B cell (primary cell): ENCODE measurements around the gene G3BP1. TPM values are rescaled to one million over a fixed set of nuclear protein-coding genes. Genes with fewer than 3 reads are reported as not detected.
"Not testable (repeated sequence)": the region's sequence is repeated elsewhere in the genome, so short reads cannot be mapped to it uniquely, and the experiment has no call there.

Experiments
- ATAC-seq: fragments of 200-7000 bp; cut with Tn5 transposase; one replicate; pipeline ENCODE4 v1.10.0; 2021; ENCODE audit warnings: low read depth, mild to moderate bottlenecking, moderate number of reproducible peaks, moderate library complexity
- CTCF ChIA-PET: fragments of 350-600 bp; sonication (Branson Sonifier 250); formaldehyde crosslinking; loops from one replicate; lab custom pipeline; 2021; ENCODE audit warnings: antibody characterized with exemption, inconsistent platforms; lab: Charles Lee
- POLR2A ChIA-PET: fragments of 350-600 bp; sonication (Branson Sonifier 250); formaldehyde crosslinking; loops from one replicate; lab custom pipeline; 2021; ENCODE audit warnings: antibody characterized with exemption; lab: Charles Lee
- DNase-seq: peaks from one replicate; pipeline ENCODE4 v3.0.0; 2013
- H2AFZ ChIP-seq: 2 replicates; pipeline ENCODE4 v1.6.1; 2012; ENCODE audit warnings: mild to moderate bottlenecking, low read depth, low read length; ENCODE audit not compliant: insufficient read depth, poor library complexity, severe bottlenecking
- H3K27ac ChIP-seq, 2 donors: 1 replicate in 1 of 2; 2 replicates in 1 of 2; pipeline ENCODE4 v1.5.1; 2012 to 2013; ENCODE audit warnings: low read length in 2 of 2, mild to moderate bottlenecking in 2 of 2, moderate library complexity in 1 of 2
- H3K27me3 ChIP-seq, 4 experiments: fragments of 200-600 bp in 1 of 4; sonication (generic) in 1 of 4; replicated peaks in 1 of 4; 1 replicate in 2 of 4; 2 replicates in 2 of 4; pipeline versions ENCODE4 v1.6.1 to v1.7.0; 2013 to 2016; ENCODE audit warnings: low read length in 3 of 4, mild to moderate bottlenecking in 2 of 4, mixed read lengths in 1 of 4, moderate library complexity in 1 of 4; ENCODE audit not compliant: insufficient read depth in 4 of 4, control insufficient read depth in 3 of 4; ENCODE audit errors: control extremely low read depth in 1 of 4
- H3K36me3 ChIP-seq, 2 experiments: replicated peaks in 1 of 2; 1 replicate in 1 of 2; 2 replicates in 1 of 2; pipeline versions ENCODE4 v1.6.1 to v1.7.1; 2013; ENCODE audit warnings: low read length in 1 of 2; ENCODE audit not compliant: insufficient read depth in 2 of 2, control insufficient read depth in 1 of 2; ENCODE audit errors: control extremely low read depth in 1 of 2, extremely low read depth in 1 of 2
- H3K4me1 ChIP-seq, 2 donors: fragments of 200-600 bp in 1 of 2; sonication (generic) in 1 of 2; 1 replicate in 1 of 2; 2 replicates in 1 of 2; pipeline versions ENCODE4 v1.5.1 to v1.6.1; 2013 to 2017; ENCODE audit warnings: low read length in 2 of 2; ENCODE audit not compliant: control insufficient read depth in 2 of 2, insufficient read depth in 2 of 2
- H3K4me2 ChIP-seq: replicated peaks from 2 replicates; pipeline ENCODE3; 2012; ENCODE audit warnings: mild to moderate bottlenecking, low read depth, low read length; ENCODE audit not compliant: poor library complexity, severe bottlenecking
- H3K4me3 ChIP-seq, 5 experiments: fragments of 200-600 bp in 1 of 5; sonication (generic) in 1 of 5; 1 replicate in 3 of 5; 2 replicates in 2 of 5; pipeline versions ENCODE4 v1.5.1 to v1.7.0; 2011 to 2016; ENCODE audit warnings: low read length in 4 of 5, mild to moderate bottlenecking in 4 of 5, low read depth in 2 of 5, control low read depth in 1 of 5, moderate library complexity in 1 of 5; ENCODE audit not compliant: insufficient read depth in 1 of 5; ENCODE audit errors: control extremely low read depth in 1 of 5, extremely low read depth in 1 of 5
- H3K79me2 ChIP-seq: fragments of 200-600 bp; sonication (generic); one replicate; pipeline ENCODE4 v1.6.0; 2016; ENCODE audit warnings: low read length; ENCODE audit not compliant: control insufficient read depth, insufficient read depth
- H3K9ac ChIP-seq: fragments of 200-600 bp; sonication (generic); 2 replicates; pipeline ENCODE4 v1.6.1; 2017; ENCODE audit warnings: mild to moderate bottlenecking, low read length, moderate library complexity
- H3K9me3 ChIP-seq, 3 donors: one replicate each; pipeline versions ENCODE4 v1.6.1 to v1.7.1; 2013; ENCODE audit warnings: low read length in 2 of 3; ENCODE audit not compliant: control insufficient read depth in 2 of 3, insufficient read depth in 1 of 3; ENCODE audit errors: control extremely low read depth in 1 of 3
- H4K20me1 ChIP-seq: 2 replicates; pipeline ENCODE4 v1.6.0; 2012; ENCODE audit warnings: mild to moderate bottlenecking, low read length; ENCODE audit not compliant: insufficient read depth, control insufficient read depth, poor library complexity, severe bottlenecking
- H3K27ac Mint-ChIP-seq: one replicate; pipeline ENCODE4 v1.8.0; 2021; ENCODE audit warnings: mixed read lengths
- H3K27me3 Mint-ChIP-seq: one replicate; pipeline ENCODE4 v1.8.0; 2021; ENCODE audit warnings: mixed read lengths
- H3K4me1 Mint-ChIP-seq: one replicate; pipeline ENCODE4 v1.8.0; 2021; ENCODE audit warnings: mixed read lengths
- H3K4me3 Mint-ChIP-seq: one replicate; pipeline ENCODE4 v1.8.0; 2021; ENCODE audit warnings: mixed read lengths
- H3K9me3 Mint-ChIP-seq: one replicate; pipeline ENCODE4 v1.8.0; 2022; ENCODE audit warnings: mixed read lengths; ENCODE audit not compliant: insufficient read depth
- CTCF ChIP-seq: fragments of 200-600 bp; IDR thresholded peaks from one replicate; pipeline ENCODE4 v1.8.0; 2022; ENCODE audit warnings: antibody characterized with exemption, mild to moderate bottlenecking
- EZH2 ChIP-seq: IDR thresholded peaks from 2 replicates; pipeline ENCODE4 v1.6.1; 2012; ENCODE audit warnings: borderline replicate concordance, low read depth, mild to moderate bottlenecking, moderate library complexity, low read length; ENCODE audit not compliant: insufficient read depth, poor library complexity, severe bottlenecking
- WGBS: methylation state at CpG from one replicate; pipeline ENCODE4 v1.1.5; 2013; ENCODE audit warnings: missing lambda C conversion rate; ENCODE audit not compliant: insufficient coverage; 5-methylcytosine and 5-hydroxymethylcytosine counted together
- intact Hi-C: fragments of 100-400 bp; cut with micrococcal nuclease; formaldehyde crosslinking; loops from one replicate; pipeline ENCODE4 v1.10.0; 2022
- polyA plus RNA-seq: library from polyadenylated mRNA; depleted of rRNA; stranded (reverse); fragments of >200 nt; gene quantifications from 2 replicates; pipeline ENCODE4 v1.2.3, GENCODE V29; 2012
- total RNA-seq, 2 donors: library from RNA; stranded (reverse); fragments of 120-200 nt in 1 of 2; gene quantifications; 1 replicate in 1 of 2; 2 replicates in 1 of 2; pipeline versions ENCODE4 v1.2.3 to v1.2.4, GENCODE V29; 2013 to 2022

G3BP1 gene
- total and polyA plus RNA-seq, 2 donors (not counting 1 experiment from before 2014, with no cell fraction given): 12.7 to 159 TPM

GRCh38 chr5:151855701-151856100 lies 83.9 kb downstream of the G3BP1 start:
- no peak for DNase-seq
- TF ChIP-seq EZH2: no peak
- TF ChIP-seq CTCF: no peak
- Histone ChIP-seq H3K9ac (no peak overlapping the region), H3K36me3 (no peaks in the 10 kb centered on the region), H3K79me2 (no peaks in the 10 kb centered on the region), H3K4me2 (no peak overlapping the region), H3K9me3 (no peaks in the 10 kb centered on the region), H3K4me1 (no peaks in the 10 kb centered on the region), H4K20me1 (no peaks in the 10 kb centered on the region), H3K4me3 (no peak overlapping the region), H2AFZ (no peak overlapping the region), H3K27ac (no peak overlapping the region), H3K27me3 (peaks cover 0 to 4% (median 0%) of the 10 kb centered on the region in 4 experiments)
- WGBS: no CpG with 5 or more reads among the region's 4 CpGs
- ChIA-PET CTCF (no interaction called here), POLR2A (no interaction called here)
- no peaks in the 10 kb centered on the region for H3K9me3 Mint-ChIP-seq
- no peaks in the 10 kb centered on the region for H3K4me1 Mint-ChIP-seq
- H3K4me3 Mint-ChIP-seq: no peak overlapping the region
- H3K27ac Mint-ChIP-seq: no peak overlapping the region
- no peak for ATAC-seq
- intact Hi-C loops: no loop called here
- no peaks in the 10 kb centered on the region for H3K27me3 Mint-ChIP-seq

GRCh38 chr5:151856861-151857260 lies 85.1 kb downstream of the G3BP1 start:
- Mint-ChIP-seq H3K4me3 (no peak overlapping the region), H3K27me3 (no peaks in the 10 kb centered on the region), H3K9me3 (no peaks in the 10 kb centered on the region), H3K4me1 (no peaks in the 10 kb centered on the region), H3K27ac (no peak overlapping the region)
- Histone ChIP-seq H3K4me1 (no peaks in the 10 kb centered on the region), H2AFZ (no peak overlapping the region), H3K36me3 (no peaks in the 10 kb centered on the region), H3K27ac (no peak overlapping the region), H3K9ac (no peak overlapping the region), H4K20me1 (no peaks in the 10 kb centered on the region), H3K27me3 (peaks cover 0 to 4% (median 0%) of the 10 kb centered on the region in 4 experiments), H3K4me2 (no peak overlapping the region), H3K4me3 (no peak overlapping the region), H3K9me3 (no peaks in the 10 kb centered on the region), H3K79me2 (no peaks in the 10 kb centered on the region)
- WGBS: 94% methylated on average over 5 of the region's 5 CpGs
- no peak for TF ChIP-seq CTCF
- TF ChIP-seq EZH2: no peak
- ChIA-PET CTCF (no interaction called here), POLR2A (no interaction called here)
- intact Hi-C loops: no loop called here
- no peak for ATAC-seq
- no peak for DNase-seq

- ATAC-seq: not testable (repeated sequence)
Measured at GRCh38 chr5:151860867-151861266, 89.1 kb downstream of the G3BP1 start.

More at GRCh38 chr5:151860867-151861266, 89.1 kb downstream of the G3BP1 start:
- DNase-seq, H3K36me3 ChIP-seq, intact Hi-C loops, H3K9me3 Mint-ChIP-seq, POLR2A ChIA-PET, H3K27ac Mint-ChIP-seq, H2AFZ ChIP-seq, H4K20me1 ChIP-seq, CTCF ChIA-PET, H3K9me3 ChIP-seq, H3K79me2 ChIP-seq, H3K4me3 Mint-ChIP-seq, H3K4me1 Mint-ChIP-seq, H3K4me3 ChIP-seq, H3K27me3 ChIP-seq, H3K9ac ChIP-seq, H3K4me2 ChIP-seq, H3K4me1 ChIP-seq, H3K27me3 Mint-ChIP-seq, H3K27ac ChIP-seq: not testable (repeated sequence)
- WGBS: no CpG with 5 or more reads among the region's 4 CpGs
